ENCODE results near the gene CSDE1.
"Not testable (repeated sequence)": the region's sequence is repeated elsewhere in the genome, so short reads cannot be mapped to it uniquely, and the experiment has no call there.

The CSDE1 gene

GRCh38 chr1:114779722-114780121 is 21.9 kb upstream of the CSDE1 start:
- no peak for DNase-seq (ENCODE audit: low read depth)
- TF ChIP-seq CTCF (conservative IDR thresholded peaks at IDR 0.05; ENCODE audit: low read depth, low read length), result no peak
- peak overlapping the region; percentile 94 for H3K4me3 ChIP-seq (ENCODE audit: low read length)

DNA sequence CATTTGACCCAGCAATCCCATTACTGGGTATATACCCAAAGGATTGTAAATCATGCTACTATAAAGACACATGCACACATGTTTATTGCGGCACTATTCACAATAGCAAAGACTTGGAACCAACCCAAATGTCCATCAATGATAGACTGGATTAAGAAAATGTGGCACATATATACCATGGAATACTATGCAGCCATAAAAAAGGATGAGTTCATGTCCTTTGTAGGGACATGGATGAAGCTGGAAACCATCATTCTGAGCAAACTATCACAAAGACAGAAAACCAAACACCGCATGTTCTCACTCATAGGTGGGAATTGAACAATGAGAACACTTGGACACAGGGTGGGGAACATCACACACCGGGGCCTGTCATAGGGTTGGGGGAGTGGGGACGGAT is 18.9 kb upstream of the CSDE1 start:
- not testable (repeated sequence) for H3K4me3 ChIP-seq (ENCODE audit: low read length); DNase-seq (ENCODE audit: low read depth)

DNA sequence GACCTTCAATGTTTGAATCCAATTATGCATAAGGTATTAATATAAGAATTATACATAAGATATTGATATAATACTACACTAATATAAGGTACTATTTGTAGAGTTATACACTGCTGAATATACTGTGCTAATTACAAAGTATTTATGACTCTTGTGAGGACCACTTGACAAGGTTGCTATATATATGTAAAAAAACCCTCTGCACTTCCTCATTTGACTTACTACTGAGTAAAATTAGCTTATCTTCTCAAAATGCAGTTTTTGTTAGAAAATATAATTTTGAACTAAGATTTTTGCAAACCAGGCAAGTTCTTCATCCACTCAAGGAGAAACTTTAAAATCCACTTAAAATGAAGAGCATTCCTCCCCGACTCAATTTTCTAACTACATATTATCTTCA is 14.2 kb upstream of the CSDE1 start:
- no peak overlapping the region for H3K4me3 ChIP-seq (ENCODE audit: low read length)
- TF ChIP-seq CTCF (conservative IDR thresholded peaks at IDR 0.05; ENCODE audit: low read depth, low read length), result no peak
- no peak for DNase-seq (ENCODE audit: low read depth)

DNA sequence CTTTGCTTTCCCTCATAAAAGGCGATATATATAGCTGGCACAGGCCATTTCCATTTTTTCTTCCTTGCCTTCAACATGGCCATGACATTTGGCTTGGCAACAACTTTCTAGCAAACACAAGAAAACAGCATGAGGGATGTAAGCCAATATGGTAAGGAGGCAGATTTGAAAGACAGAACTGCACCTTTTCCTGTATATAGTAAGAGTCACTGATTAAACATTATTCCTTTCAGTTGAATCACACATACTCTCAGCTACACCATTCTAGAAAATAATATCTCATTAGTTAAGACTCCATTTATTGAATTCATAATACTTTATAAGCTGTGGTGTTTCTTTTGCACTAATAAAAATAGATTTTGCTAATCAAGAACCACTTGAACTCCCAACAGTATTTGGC is 13.2 kb upstream of the CSDE1 start:
- no peak for DNase-seq (ENCODE audit: low read depth)
- H3K4me3 ChIP-seq (ENCODE audit: low read length), result no peak overlapping the region

DNA sequence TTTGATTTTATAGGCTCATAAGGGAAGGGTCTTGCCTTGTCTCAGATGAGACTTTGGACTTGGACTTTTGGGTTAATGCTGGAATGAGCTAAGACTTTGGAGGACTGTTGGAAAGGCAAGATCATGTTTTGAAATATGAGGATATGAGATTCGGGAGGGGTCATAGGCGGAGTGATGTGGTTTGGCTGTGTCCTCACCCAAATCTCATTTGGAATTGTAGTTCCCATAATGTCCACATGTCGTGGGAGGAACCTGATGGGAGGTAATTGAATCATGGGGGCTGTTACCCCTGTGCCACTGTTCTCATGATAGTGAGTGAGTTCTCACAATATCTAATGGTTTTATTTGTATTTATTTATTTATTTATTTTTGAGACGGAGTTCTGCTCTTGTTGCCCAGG is 6.9 kb upstream of the CSDE1 start:
- TF ChIP-seq CTCF (conservative IDR thresholded peaks at IDR 0.05; ENCODE audit: low read depth, low read length), result no peak
- H3K4me3 ChIP-seq (ENCODE audit: low read length), result no peak overlapping the region
- DNase-seq (ENCODE audit: low read depth), result no peak

More for the DNA sequence above, 13.2 kb upstream of the CSDE1 start:
- no peak for TF ChIP-seq CTCF (conservative IDR thresholded peaks at IDR 0.05; ENCODE audit: low read depth, low read length)

- no peak for DNase-seq (ENCODE audit: low read depth)
Measured at GRCh38 chr1:114758256-114758832, 560 bp upstream of the CSDE1 start.

DNA sequence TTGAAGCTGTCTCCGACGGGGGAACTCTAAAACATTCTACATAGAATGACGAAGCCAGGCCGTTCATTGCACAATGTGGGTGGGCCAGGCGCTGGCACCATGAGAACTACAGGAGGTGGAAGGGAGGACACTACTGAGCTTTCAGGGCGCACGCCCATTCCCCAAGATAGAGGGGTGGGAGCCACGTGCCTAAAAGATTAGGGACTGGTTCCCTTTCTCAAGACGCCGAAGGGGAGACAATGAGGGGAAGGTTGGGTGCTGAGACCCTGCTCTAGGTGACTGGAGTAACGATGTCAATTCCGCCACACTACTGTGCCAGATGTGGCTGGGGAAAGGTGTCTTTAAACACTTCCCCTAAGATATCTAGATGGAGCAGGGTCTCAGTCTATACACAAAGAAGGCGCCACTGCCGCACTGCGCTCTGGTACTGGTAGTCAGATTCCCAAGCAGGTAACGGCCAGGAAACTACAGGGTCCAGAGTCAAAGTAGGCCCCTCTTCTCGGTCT is 782 bp downstream of the CSDE1 start:
- no peak for DNase-seq (ENCODE audit: low read depth)
- H3K4me3 ChIP-seq (ENCODE audit: low read length), result peak overlapping the region; percentile 100
- TF ChIP-seq CTCF (conservative IDR thresholded peaks at IDR 0.05; ENCODE audit: low read depth, low read length), result no peak

More at GRCh38 chr1:114758256-114758832, 560 bp upstream of the CSDE1 start:
- peak overlapping the region; percentile 100 for H3K4me3 ChIP-seq (ENCODE audit: low read length)
- no peak for TF ChIP-seq CTCF (conservative IDR thresholded peaks at IDR 0.05; ENCODE audit: low read depth, low read length)

All from retinal pigment epithelial cell (primary cell).